ENCODE results near the gene PPP1R36. TPM values are rescaled to one million over a fixed set of nuclear protein-coding genes. Genes with fewer than 3 reads are reported as not detected.
"Not testable (repeated sequence)": the region's sequence is repeated elsewhere in the genome, so short reads cannot be mapped to it uniquely, and the experiment has no call there.

PPP1R36 gene
- total RNA-seq, 1 donor from 2014 or later, result 0.33 TPM

DNA sequence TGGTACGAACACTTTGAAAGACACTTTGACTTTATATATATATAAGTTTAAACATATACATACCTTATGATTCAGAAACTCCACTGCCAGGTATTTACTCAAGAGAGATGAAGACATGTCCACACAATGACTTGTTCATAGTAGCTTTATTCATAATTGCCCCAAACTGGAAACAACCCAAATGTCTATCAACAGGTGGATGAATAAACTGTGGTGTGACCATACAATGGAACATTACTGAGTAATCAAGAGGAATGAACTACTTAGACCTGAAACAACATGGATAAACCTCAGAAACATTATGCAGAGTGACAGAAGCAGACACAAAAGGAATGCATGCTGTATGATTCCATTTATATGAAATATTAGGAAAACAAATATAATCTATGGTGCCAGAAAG lies 71.1 kb downstream of the PPP1R36 start:
- H3K4me1 Mint-ChIP-seq, result no peaks in the 10 kb centered on the region
- no peak overlapping the region for H3K4me3 Mint-ChIP-seq
- no peak overlapping the region for H3K27ac Mint-ChIP-seq
- no peaks in the 10 kb centered on the region for H3K9me3 Mint-ChIP-seq
- peaks cover 12% of the 10 kb centered on the region for H3K27me3 Mint-ChIP-seq
- intact Hi-C loops (cut with micrococcal nuclease), result no loop called here
- no peak for DNase-seq
- H3K36me3 Mint-ChIP-seq (ENCODE audit: low read depth), result no peaks in the 10 kb centered on the region

DNA sequence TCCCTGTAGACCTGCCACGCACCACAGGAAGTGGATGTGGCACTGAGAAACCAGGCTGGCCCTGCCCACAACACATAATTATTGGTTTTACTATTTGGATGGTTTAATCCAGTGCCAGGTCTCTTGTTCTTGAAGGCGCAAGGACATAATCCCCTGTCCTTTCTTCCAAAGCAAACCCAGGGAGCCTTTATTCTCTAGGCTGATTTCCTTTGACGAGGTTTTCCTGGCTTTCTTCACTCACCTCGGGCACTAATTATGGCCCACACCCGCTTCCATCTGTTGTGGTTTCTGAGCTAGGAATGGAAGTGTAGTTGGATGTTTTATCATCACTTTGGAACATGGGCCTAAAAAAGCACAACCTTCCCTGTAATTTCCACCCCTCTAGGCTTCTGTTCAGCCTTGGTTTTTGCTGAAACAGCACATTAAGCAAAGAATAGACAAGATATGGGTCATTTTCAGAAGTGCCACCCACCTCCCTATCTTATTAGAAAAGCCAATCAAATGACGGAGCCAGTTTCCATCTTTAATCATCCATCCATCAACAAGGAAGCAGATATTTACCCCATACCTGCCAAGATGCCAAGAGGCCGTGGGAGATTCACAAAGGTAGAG lies 73.9 kb downstream of the PPP1R36 start:
- peaks cover 23% of the 10 kb centered on the region for H3K27me3 Mint-ChIP-seq
- H3K9me3 Mint-ChIP-seq, result no peaks in the 10 kb centered on the region
- no peak overlapping the region for H3K27ac Mint-ChIP-seq
- H3K36me3 Mint-ChIP-seq (ENCODE audit: low read depth), result no peaks in the 10 kb centered on the region
- no peaks in the 10 kb centered on the region for H3K4me1 Mint-ChIP-seq
- intact Hi-C loops (cut with micrococcal nuclease), result no loop called here
- no peak overlapping the region for H3K4me3 Mint-ChIP-seq
- DNase-seq, result no peak

DNA sequence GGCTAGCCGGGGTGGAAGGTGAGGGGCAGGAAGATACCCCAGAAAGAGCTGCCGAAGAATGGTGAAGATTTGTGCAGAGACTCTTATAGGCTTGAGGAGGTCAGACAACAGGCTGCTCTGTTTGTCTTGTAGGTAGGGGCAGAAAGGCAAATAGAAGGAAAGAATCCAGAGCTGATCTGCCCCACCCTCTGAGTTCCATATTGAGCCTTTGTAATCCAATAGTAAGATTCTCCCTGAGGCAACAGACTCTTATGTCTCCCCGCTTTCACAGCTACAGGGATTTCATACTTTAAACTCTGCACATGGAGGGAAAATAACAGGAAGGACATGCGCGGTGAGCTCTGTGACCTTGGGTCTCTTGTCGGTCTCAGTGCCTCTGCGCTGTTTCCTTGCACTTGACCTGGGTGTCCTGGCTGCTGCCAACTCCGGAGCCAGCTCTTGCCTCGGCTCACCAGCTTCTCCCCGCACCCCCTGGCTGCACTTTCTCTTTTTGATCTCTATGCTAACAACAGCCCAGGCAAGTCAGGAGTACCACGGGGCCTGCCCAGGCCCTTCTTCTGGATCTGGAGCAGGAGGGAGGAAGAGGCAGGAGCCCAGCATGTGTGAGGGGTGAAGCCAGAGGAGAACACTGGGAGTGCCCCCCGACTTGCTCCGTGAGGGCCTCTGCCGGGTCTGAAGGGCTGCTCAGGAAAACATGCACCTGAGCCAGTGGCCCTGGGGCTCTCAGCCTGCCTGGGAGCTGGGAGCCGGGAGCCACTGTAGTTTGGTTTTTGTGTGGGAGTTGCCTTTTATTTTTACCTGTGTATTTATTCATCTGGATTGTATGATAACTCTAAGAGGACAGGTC lies 75.8 kb downstream of the PPP1R36 start:
- H3K4me3 Mint-ChIP-seq, result no peak overlapping the region
- intact Hi-C loops (cut with micrococcal nuclease), result no loop called here
- H3K4me1 Mint-ChIP-seq, result no peaks in the 10 kb centered on the region
- peaks cover 33% of the 10 kb centered on the region for H3K27me3 Mint-ChIP-seq
- no peak overlapping the region for H3K27ac Mint-ChIP-seq
- no peak for DNase-seq
- no peaks in the 10 kb centered on the region for H3K9me3 Mint-ChIP-seq
- no peaks in the 10 kb centered on the region for H3K36me3 Mint-ChIP-seq (ENCODE audit: low read depth)

DNA sequence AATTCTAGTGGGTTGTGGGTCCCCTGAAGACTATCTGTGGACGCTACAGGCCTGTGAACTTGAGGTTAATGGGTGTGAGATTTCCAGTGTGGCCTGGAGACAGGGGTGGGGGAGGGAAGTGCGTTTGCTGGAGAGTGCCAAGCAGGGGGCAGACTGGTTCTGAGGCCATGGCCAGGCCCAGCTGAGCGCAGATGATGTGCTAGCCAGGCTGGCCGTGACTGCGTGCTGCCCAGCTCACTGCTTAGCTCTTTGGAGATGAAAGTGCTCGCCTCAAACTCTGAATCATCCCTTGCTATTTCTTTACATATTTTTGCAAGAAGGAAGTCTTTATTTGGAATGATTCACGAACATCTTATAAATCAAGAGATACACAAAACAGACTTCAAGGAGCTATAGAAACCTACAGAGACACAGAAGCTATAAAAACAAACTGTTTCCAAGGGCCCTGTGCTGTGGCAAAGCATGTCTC lies 79.2 kb downstream of the PPP1R36 start:
- H3K4me1 Mint-ChIP-seq, result no peaks in the 10 kb centered on the region
- H3K4me3 Mint-ChIP-seq, result no peak overlapping the region
- DNase-seq, result no peak
- no peaks in the 10 kb centered on the region for H3K36me3 Mint-ChIP-seq (ENCODE audit: low read depth)
- H3K9me3 Mint-ChIP-seq, result no peaks in the 10 kb centered on the region
- peaks cover 24% of the 10 kb centered on the region for H3K27me3 Mint-ChIP-seq
- no peak overlapping the region for H3K27ac Mint-ChIP-seq
- intact Hi-C loops (cut with micrococcal nuclease), result no loop called here

DNA sequence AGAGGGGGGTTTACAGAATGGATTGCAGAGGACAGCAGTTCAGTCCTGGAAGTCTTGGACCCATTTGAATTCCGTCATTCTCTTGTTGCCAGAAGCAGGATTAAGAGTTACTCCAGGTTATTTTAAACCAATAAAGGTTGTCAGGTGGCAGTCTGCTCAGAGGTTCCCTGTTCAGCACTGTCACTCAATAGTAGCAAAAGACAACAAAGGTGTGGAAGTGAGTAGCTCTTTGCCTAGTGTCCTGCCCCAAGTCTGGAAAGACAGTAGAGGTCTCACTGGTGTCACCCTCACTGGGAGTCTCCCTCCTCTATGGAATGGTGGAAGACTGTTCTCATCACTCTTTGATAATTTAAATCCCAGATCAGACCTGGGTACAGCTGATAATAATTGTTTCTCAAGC lies 81.0 kb downstream of the PPP1R36 start:
- H3K4me3 Mint-ChIP-seq, result no peak overlapping the region
- no peak for DNase-seq
- no peak overlapping the region for H3K27ac Mint-ChIP-seq
- H3K36me3 Mint-ChIP-seq (ENCODE audit: low read depth), result no peaks in the 10 kb centered on the region
- intact Hi-C loops (cut with micrococcal nuclease), result no loop called here
- H3K27me3 Mint-ChIP-seq, result peaks cover 23% of the 10 kb centered on the region
- H3K9me3 Mint-ChIP-seq, result no peaks in the 10 kb centered on the region
- H3K4me1 Mint-ChIP-seq, result no peaks in the 10 kb centered on the region

DNA sequence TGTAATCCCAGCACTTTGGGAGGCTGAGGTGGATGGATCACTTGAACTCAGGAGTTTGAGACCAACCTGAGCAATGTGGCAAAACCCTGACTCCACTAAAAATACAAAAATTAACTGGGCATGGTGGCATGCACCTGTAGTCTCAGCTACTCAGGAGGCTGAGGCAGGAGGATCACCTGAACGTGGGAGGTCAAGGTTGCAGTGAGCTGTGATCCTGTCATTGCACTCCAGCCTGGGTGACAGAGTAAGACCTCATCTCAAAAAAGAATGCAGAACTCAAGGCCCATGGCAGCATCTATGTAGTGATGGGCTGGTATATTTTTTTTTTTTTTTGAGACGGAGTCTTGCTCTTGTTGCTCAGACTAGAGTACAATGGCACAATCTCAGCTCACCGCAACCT lies 81.5 kb downstream of the PPP1R36 start:
- DNase-seq; intact Hi-C loops (cut with micrococcal nuclease); H3K4me1 Mint-ChIP-seq; H3K36me3 Mint-ChIP-seq (ENCODE audit: low read depth); H3K9me3 Mint-ChIP-seq; H3K4me3 Mint-ChIP-seq; H3K27ac Mint-ChIP-seq: not testable (repeated sequence)
- peaks cover 22% of the 10 kb centered on the region for H3K27me3 Mint-ChIP-seq

DNA sequence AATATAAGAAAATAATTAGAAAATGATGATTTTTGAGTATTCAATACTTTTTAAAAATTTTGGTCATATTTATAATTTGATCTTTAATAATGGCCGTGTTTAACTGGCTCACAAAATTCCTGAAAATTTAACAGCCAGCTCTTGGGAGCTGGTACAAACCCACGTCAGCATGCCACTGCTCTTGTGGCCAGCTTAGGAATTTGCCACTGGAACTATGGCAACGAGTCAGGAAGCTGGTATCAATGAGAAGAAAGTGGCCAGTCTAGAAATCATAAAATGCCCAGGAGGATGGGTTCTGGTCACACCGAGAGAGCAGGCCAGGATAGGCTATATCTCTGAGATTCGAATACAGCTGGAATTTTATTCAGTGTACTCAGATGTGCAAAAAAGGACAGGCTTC lies 82.3 kb downstream of the PPP1R36 start:
- H3K36me3 Mint-ChIP-seq (ENCODE audit: low read depth), result no peaks in the 10 kb centered on the region
- no peak overlapping the region for H3K27ac Mint-ChIP-seq
- H3K9me3 Mint-ChIP-seq, result no peaks in the 10 kb centered on the region
- H3K4me1 Mint-ChIP-seq, result peaks cover 4% of the 10 kb centered on the region
- DNase-seq, result no peak
- H3K27me3 Mint-ChIP-seq, result peaks cover 20% of the 10 kb centered on the region
- no peak overlapping the region for H3K4me3 Mint-ChIP-seq
- intact Hi-C loops (cut with micrococcal nuclease), result no loop called here

DNA sequence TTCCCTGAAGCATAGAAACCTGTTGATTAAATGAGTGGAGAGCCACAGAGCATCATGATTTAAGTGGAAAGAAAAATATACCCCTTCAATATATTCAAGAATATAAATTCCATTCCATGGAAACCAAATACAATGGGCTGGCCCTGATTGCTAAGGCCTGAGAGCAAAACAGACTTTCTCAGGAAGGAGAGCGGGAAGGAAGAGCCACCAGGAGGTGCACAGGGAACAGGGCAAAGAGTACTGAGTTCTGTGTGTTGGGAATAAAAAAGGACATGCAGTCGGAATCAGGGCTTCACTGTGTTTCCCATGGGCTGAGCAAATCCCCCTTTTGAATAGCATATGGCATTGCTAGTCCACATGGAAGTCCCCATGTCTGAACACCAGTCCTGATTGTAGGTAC lies 84.8 kb downstream of the PPP1R36 start:
- intact Hi-C loops (cut with micrococcal nuclease), result no loop called here
- Mint-ChIP-seq H3K4me1 (peaks cover 4% of the 10 kb centered on the region), H3K27ac (no peak overlapping the region), H3K27me3 (peaks cover 18% of the 10 kb centered on the region), H3K9me3 (no peaks in the 10 kb centered on the region), H3K4me3 (no peak overlapping the region), H3K36me3 (ENCODE audit: low read depth) (no peaks in the 10 kb centered on the region)
- DNase-seq, result no peak

DNA sequence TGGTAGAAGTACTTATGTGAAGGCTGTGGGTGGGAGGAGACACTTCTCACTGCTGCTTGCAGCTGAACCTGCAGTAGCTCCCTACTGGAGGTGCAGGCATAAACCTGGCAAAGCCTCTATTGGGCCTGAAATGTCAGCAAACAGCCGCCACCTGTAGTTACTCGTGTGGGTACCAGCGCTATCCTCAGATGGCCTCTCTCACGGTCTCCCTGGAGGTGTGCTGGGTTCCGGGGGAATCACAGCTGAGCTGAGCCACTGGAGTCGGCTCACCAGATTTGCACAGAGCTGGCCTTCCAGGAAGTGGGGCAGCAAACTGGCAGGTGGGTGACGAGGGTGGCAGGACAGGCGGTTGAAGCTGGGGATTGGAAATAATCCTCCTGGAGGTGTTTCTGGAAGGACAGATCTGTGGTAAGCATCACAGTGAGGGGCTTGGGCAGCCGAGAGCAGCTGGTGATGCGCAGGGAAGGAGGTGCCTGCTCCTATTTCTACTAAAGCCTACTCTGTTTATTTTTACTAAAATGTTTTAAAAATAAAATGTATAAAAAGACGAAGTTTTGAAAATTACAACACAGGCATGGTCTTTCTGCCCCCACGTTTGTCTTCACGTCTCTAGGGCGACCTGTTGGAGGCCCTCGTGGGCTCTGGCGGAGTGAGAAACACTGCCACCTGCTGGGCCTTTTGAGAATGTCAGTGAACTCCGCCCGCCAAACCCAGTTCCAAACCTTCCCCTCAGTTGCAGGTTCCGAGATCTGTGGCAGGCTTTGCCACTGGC lies 86.6 kb downstream of the PPP1R36 start:
- Mint-ChIP-seq H3K27ac (no peak overlapping the region), H3K9me3 (no peaks in the 10 kb centered on the region), H3K4me3 (no peak overlapping the region), H3K4me1 (peaks cover 4% of the 10 kb centered on the region), H3K27me3 (peaks cover 12% of the 10 kb centered on the region), H3K36me3 (ENCODE audit: low read depth) (no peaks in the 10 kb centered on the region)
- intact Hi-C loops (cut with micrococcal nuclease), result loop anchor here (1.0 to 2.0 kb wide), 2 partner anchors 96 to 292 kb away; partner anchors contain the start of gene HSPA2
- DNase-seq, result peak; percentile 91

DNA sequence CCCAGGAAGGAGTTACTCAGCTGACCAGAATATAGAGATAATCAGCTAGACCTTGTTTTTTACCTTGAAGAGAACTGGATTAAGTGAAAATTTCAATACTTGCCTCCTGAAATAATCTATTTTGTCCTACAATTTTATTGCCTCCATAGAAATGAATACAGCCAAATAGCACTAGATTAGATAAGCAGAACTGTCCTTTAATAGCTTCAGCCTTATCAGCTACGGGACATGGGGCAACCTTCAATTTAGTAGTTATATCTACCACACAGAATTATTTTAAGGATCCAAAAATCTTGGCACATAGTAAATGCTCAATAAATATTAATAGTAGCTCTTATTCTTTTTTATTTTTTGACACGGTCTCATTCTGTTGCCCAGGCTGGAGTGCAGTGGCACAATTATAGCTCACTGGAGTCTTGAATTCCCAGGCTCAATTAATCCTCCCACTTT lies 87.2 kb downstream of the PPP1R36 start:
- H3K27me3 Mint-ChIP-seq, result peaks cover 17% of the 10 kb centered on the region
- H3K4me1 Mint-ChIP-seq, result peaks cover 4% of the 10 kb centered on the region
- no peaks in the 10 kb centered on the region for H3K36me3 Mint-ChIP-seq (ENCODE audit: low read depth)
- no peaks in the 10 kb centered on the region for H3K9me3 Mint-ChIP-seq
- no peak overlapping the region for H3K4me3 Mint-ChIP-seq
- DNase-seq, result no peak
- H3K27ac Mint-ChIP-seq, result no peak overlapping the region
- intact Hi-C loops (cut with micrococcal nuclease), result loop anchor here (1.0 to 2.0 kb wide), 2 partner anchors 96 to 293 kb away; partner anchors contain the start of gene HSPA2

DNA sequence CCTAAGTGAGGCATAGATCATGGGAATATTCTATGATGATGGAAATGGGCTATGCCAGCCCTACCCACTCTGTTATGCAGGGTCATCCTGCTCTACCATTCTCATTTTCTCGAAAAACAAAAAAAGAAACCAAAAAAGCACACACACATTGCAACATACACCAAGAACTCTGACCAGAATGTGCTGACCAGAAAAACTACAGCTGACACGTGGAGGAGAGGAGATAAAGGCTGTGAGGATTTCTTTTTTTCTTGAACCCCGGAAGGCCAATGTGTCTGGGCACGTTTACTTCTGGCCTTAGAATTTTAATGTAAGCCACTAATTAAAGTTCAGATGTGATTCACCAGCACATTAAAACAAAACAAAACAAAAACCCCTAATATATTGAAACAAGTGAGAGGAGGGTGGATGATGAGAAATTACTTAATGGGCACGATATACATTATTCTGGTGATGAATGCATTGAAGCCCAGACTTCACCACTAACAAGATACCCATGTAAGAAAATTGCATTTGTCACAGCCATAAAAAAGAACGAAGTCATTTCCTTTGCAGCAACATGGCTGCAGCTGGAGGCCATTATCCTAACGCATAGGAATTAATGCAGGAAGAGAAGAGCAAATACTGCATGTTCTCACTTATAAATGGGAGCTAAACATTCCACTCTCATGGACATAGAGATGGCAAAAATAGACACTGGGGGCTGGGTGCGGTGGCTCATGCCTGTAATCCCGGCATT lies 88.1 kb downstream of the PPP1R36 start:
- intact Hi-C loops (cut with micrococcal nuclease), result loop anchor here (2.0 kb wide), 1 partner anchor 97 kb away; the partner anchor contains the start of gene HSPA2
- Mint-ChIP-seq H3K9me3 (no peaks in the 10 kb centered on the region), H3K27me3 (peaks cover 22% of the 10 kb centered on the region), H3K27ac (no peak overlapping the region), H3K4me3 (no peak overlapping the region), H3K36me3 (ENCODE audit: low read depth) (no peaks in the 10 kb centered on the region), H3K4me1 (peaks cover 4% of the 10 kb centered on the region)
- DNase-seq, result no peak

DNA sequence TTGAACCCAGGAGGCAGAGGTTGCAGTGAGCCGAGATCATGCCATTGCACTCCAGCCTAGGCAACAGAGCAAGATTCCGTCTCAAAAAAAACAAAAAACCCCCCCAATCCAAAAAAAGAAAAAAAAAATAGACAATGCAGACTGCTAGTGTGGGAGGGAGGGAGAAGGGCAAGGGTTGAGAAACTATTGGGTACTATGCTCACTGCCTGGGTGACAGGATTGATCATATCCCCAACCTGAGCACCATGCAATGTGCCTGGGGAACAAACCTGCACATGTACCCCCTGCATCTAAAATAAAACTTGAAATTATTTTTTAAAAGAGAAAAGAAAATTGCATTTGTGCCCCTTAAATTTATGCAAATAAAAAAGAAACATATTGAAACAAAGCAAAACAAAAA lies 88.9 kb downstream of the PPP1R36 start:
- no peak for DNase-seq
- Mint-ChIP-seq H3K27ac (no peak overlapping the region), H3K27me3 (peaks cover 25% of the 10 kb centered on the region), H3K4me1 (peaks cover 4% of the 10 kb centered on the region), H3K4me3 (no peak overlapping the region), H3K36me3 (ENCODE audit: low read depth) (no peaks in the 10 kb centered on the region), H3K9me3 (no peaks in the 10 kb centered on the region)
- intact Hi-C loops (cut with micrococcal nuclease), result no loop called here
